Sigmoid colon (tissue), 7 donors: Measurements from ENCODE around the gene GBF1. TPM values are rescaled to one million over a fixed set of nuclear protein-coding genes. Genes with fewer than 3 reads are reported as not detected.

Source experiments
- DNase-seq: peaks from one replicate; pipeline ENCODE4 v3.0.0-alpha.2; 2019
- H3K27ac ChIP-seq, 4 donors: fragments of 200-600 bp; sonication (generic); one replicate each; pipeline ENCODE4 v1.5.1; 2016 to 2019; ENCODE audit warnings: mild to moderate bottlenecking in 1 of 4
- H3K27me3 ChIP-seq, 3 donors: fragments of 200-600 bp; sonication (generic); one replicate each; pipeline ENCODE4 v1.5.1; 2019; ENCODE audit warnings: mild to moderate bottlenecking in 1 of 3
- H3K36me3 ChIP-seq, 4 donors: fragments of 200-600 bp; sonication (generic); one replicate each; pipeline ENCODE4 v1.5.1; 2016 to 2019
- H3K4me1 ChIP-seq, 4 donors: fragments of 200-600 bp; sonication (generic); one replicate each; pipeline ENCODE4 v1.5.1; 2017 to 2019
- H3K4me3 ChIP-seq, 4 donors: fragments of 200-600 bp; sonication (generic); one replicate each; pipeline ENCODE4 v1.5.1; 2017 to 2019; ENCODE audit warnings: mild to moderate bottlenecking in 2 of 4, moderate library complexity in 1 of 4
- H3K9me3 ChIP-seq, 4 donors: fragments of 200-600 bp in 3 of 4; sonication (generic) in 3 of 4; one replicate each; pipeline versions ENCODE4 v1.5.1 to v1.6.1; 2013 to 2019
- EP300 ChIP-seq, 4 donors: sonication (generic); formaldehyde crosslinking; IDR thresholded peaks; one replicate each; pipeline ENCODE4 v1.6.1; 2017; ENCODE audit warnings: antibody characterized with exemption in 4 of 4
- POLR2A ChIP-seq, 2 donors: fragments of 450-650 bp; IDR thresholded peaks; one replicate each; pipeline ENCODE4 v1.6.1; 2016; ENCODE audit warnings: antibody characterized with exemption in 2 of 2, mild to moderate bottlenecking in 2 of 2, moderate library complexity in 2 of 2
- POLR2AphosphoS5 ChIP-seq, 4 donors: sonication (generic); formaldehyde crosslinking; IDR thresholded peaks; one replicate each; pipeline ENCODE4 v1.6.1; 2017; ENCODE audit warnings: antibody characterized with exemption in 4 of 4
- WGBS, 2 donors: extraction: QIAGEN DNeasy Blood & Tissue Kit; methylation state at CpG; one replicate each; pipeline ENCODE4 v1.1.7; 2013; 5-methylcytosine and 5-hydroxymethylcytosine counted together
- intact Hi-C: fragments of 100-400 bp; cut with DNase I; formaldehyde crosslinking; loops from one replicate; pipeline ENCODE4 v1.15.1; 2023
- polyA plus RNA-seq, 3 donors: library from polyadenylated mRNA; stranded (reverse); fragments of 200-250 nt; gene quantifications; one replicate each; pipeline ENCODE4 v1.2.3, GENCODE V29; 2013
- total RNA-seq, 4 donors: library from RNA; depleted of rRNA; stranded (reverse); fragments of >200 nt; gene quantifications; one replicate each; pipeline ENCODE4 v1.1.0, GENCODE V29; 2016
- TF ChIP-seq, protein P1 (sequence below), 4 experiments: fragments of 450-650 bp in 3 of 4; fragments of 200-600 bp in 1 of 4; IDR thresholded peaks; one replicate each; pipeline ENCODE4 v1.5.1; 2016 to 2019; ENCODE audit warnings: antibody characterized with exemption in 4 of 4, mild to moderate bottlenecking in 3 of 4, moderate library complexity in 2 of 4
- donor health status: healthy with polysubstance abuse.
- donor health status: Bipolar disorder and iron deficiency.
- donor health status: healthy.

GBF1 gene
- total and polyA plus RNA-seq, 7 donors: 8.4 to 38.2 (median 18.5) TPM

DNA sequence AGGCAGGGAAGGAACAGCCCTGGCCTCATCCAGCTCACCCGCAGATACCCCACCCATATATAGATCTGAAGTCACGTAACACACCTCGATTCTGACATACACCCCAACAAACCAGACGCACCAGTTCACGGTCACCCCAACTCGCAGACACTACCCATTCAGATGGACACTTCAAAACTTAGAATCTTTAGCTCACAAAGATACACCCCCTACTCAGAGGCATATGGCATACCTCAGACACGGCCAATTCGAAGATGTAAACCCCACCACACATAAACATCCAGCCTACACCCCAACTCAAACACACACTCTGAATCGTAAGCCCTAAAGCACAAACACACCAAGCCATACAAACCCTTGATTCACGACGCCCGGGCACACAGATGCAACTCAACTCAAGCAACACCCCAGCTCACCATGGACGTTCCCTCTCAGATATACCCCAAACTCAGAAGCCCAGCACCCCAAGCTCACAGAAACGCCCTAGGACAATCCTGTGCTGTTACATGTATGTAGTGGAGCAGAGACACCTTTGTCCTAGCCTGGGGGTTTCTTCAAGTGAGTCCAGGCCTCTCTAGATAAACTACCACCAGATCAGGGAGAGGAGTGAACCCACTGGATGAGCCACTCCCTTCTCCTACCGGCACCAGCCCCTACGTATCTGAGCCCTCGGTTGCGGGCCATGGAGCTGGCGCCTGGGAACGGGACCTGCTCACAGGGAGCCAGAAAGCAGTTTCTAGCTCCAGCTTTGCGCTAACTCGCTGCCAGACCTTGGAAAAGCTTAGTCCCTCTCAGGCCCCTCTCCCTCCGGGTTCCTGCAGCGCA lies 164.5 kb downstream of the GBF1 start:
- Histone ChIP-seq H3K27me3 (peaks cover 0 to 30% (median 11%) of the 10 kb centered on the region in 3 donors), H3K4me3 (peak overlapping the region; percentile 36 to 80 (median 78)), H3K4me1 (peaks cover 0 to 47% (median 43%) of the 10 kb centered on the region in 4 donors), H3K9me3 (no peaks in the 10 kb centered on the region), H3K27ac (peak overlapping the region; percentile 84 to 99 (median 98)), H3K36me3 (peaks cover 0 to 1% (median 0%) of the 10 kb centered on the region in 4 donors)
- WGBS, 2 donors: 21 to 33% methylated on average over 24 of the region's 24 CpGs
- TF ChIP-seq, protein P1, sequence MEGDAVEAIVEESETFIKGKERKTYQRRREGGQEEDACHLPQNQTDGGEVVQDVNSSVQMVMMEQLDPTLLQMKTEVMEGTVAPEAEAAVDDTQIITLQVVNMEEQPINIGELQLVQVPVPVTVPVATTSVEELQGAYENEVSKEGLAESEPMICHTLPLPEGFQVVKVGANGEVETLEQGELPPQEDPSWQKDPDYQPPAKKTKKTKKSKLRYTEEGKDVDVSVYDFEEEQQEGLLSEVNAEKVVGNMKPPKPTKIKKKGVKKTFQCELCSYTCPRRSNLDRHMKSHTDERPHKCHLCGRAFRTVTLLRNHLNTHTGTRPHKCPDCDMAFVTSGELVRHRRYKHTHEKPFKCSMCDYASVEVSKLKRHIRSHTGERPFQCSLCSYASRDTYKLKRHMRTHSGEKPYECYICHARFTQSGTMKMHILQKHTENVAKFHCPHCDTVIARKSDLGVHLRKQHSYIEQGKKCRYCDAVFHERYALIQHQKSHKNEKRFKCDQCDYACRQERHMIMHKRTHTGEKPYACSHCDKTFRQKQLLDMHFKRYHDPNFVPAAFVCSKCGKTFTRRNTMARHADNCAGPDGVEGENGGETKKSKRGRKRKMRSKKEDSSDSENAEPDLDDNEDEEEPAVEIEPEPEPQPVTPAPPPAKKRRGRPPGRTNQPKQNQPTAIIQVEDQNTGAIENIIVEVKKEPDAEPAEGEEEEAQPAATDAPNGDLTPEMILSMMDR (IDR thresholded peaks at IDR 0.05): no peak
- no peak for DNase-seq
- intact Hi-C loops: no loop called here

DNA sequence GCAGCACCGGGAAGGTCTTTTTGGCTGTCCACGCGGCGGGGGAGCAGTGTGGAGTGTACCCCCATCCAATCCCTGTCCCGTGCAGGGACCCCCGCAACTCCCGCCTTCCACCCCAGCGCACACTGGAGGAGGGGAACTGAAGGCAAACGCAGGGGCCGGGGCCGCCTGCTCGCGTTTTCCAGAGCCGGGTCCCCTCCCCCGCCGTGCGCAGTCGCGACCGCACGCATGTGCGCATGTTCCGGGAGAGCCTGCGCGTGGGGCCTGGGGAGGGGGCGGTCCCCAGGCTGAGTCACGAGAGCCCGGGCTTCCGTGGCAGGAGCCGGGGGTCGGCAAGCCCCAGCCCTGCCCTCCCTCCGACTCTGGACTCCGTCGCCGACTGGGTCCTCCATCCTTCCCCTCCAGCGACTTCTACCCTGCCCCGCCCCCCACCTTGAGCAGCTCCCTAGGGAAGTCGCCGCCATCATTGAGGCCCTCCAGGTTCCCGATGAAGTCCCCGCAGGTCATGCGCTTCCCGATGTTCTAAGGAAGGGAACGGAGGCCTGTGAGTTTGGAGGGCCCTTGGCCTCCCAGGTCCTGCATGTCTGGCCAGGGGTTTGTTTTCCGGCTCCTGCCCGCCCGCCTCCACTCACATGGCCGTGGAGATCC lies 165.2 kb downstream of the GBF1 start:
- peak overlapping the region; percentile 84 to 99 (median 98) for H3K27ac ChIP-seq
- peak overlapping the region; percentile 36 to 80 (median 78) for H3K4me3 ChIP-seq
- TF ChIP-seq, protein P1 (IDR thresholded peaks at IDR 0.05): no peak
- peak; percentile 83 to 97 (median 92) for TF ChIP-seq POLR2AphosphoS5 (IDR thresholded peaks at IDR 0.05)
- TF ChIP-seq EP300 (IDR thresholded peaks at IDR 0.05): peak in 3 of 4 donors; percentile 22 to 95 (median 78)
- TF ChIP-seq POLR2A (IDR thresholded peaks at IDR 0.05): peak; percentile 54 to 79
- intact Hi-C loops: no loop called here
- H3K9me3 ChIP-seq: no peaks in the 10 kb centered on the region
- H3K4me1 ChIP-seq: peaks cover 0 to 39% (median 36%) of the 10 kb centered on the region in 4 donors
- H3K36me3 ChIP-seq: no peaks in the 10 kb centered on the region
- peaks cover under 1 to 33% (median 17%) of the 10 kb centered on the region in 3 donors for H3K27me3 ChIP-seq
- whole genome bisulfite sequencing, 2 donors: 3 to 9% methylated on average over 48 of the region's 48 CpGs
- peak; percentile 88 for DNase-seq

DNA sequence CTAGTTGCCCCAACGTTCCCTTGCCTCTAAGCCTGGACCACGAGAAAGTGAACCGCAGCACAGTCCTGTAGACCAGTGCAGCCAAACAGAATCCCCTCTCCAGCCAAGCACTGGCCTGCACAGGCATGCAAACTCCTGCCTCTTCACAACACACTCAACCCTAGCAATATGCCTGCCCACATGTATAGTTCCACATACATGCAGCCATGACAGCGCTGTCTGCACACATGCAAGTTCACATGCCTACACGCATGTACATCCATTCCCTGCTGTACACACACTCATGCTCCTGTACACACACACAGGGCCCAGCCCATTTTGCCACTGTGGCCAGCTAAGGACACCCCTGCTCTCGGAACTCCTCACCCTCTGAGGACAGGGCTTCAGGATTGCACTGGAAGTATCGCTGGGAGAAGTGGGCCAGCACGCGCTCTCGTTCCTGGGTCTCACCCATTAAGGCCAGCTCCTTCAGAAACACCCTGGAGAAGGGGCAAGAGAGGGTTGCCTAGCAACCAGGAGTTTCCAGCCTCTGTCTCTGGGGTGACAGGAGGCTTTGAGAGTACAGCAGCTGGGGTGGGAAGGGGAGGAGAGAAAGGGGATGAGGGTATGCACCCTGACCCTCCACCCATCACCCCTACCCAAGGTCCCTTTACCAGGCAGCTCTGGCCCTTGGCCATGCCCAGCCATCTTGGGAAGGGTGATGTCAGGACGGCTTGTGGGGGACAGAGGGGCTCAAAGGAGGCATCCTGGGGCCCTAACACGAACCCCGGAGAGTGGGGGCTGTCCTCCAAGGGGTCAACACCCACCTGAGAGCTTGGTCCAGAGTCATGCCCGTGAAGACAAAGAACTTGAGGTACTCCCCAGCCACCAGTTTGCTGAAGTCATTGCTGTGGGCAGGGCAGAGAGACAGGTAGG lies 166.3 kb downstream of the GBF1 start:
- intact Hi-C loops: no loop called here
- DNase-seq: no peak
- peaks cover 0 to 32% (median 25%) of the 10 kb centered on the region in 4 donors for H3K4me1 ChIP-seq
- no peaks in the 10 kb centered on the region for H3K36me3 ChIP-seq
- peak overlapping the region in 1 of 4 donors; percentile 80 for H3K4me3 ChIP-seq
- peak overlapping the region in 3 of 4 donors; percentile 97 to 99 (median 98) for H3K27ac ChIP-seq
- 81 to 86% methylated on average over 14 of the region's 14 CpGs for WGBS, 2 donors
- TF ChIP-seq EP300 (IDR thresholded peaks at IDR 0.05) (no peak), POLR2AphosphoS5 (IDR thresholded peaks at IDR 0.05) (no peak), POLR2A (IDR thresholded peaks at IDR 0.05) (no peak)
- TF ChIP-seq, protein P1 (IDR thresholded peaks at IDR 0.05): no peak
- no peaks in the 10 kb centered on the region for H3K9me3 ChIP-seq
- H3K27me3 ChIP-seq: peaks cover 10 to 39% (median 17%) of the 10 kb centered on the region in 3 donors

DNA sequence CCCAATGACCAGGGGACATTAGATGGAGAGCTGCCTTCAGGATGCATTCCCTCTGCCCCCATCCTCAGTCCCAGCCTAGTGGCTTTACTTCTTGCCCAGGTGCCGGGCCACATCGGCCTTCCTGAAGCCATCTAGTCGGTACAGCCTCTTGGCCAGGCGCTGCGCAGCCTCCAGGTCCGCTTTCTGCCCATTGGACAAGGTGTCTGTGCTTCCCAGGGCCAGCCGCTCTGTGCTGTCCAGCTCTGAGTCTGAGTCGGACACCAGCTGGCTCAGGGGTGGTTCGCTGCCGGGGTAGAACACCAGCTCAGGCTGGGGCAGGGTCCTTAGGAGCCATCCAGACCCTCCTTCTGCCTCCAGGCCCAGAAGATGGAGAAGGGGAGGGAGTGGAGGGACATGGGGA lies 167.0 kb downstream of the GBF1 start:
- Histone ChIP-seq H3K4me1 (peaks cover 0 to 28% (median 22%) of the 10 kb centered on the region in 4 donors), H3K36me3 (no peaks in the 10 kb centered on the region), H3K9me3 (no peaks in the 10 kb centered on the region), H3K27ac (no peak overlapping the region), H3K4me3 (no peak overlapping the region), H3K27me3 (peaks cover 11 to 46% (median 17%) of the 10 kb centered on the region in 3 donors)
- DNase-seq: no peak
- 88 to 92% methylated on average over 10 of the region's 10 CpGs for WGBS, 2 donors
- no peak for TF ChIP-seq POLR2A (IDR thresholded peaks at IDR 0.05)
- no peak for TF ChIP-seq EP300 (IDR thresholded peaks at IDR 0.05)
- TF ChIP-seq, protein P1 (IDR thresholded peaks at IDR 0.05): no peak
- TF ChIP-seq POLR2AphosphoS5 (IDR thresholded peaks at IDR 0.05): no peak
- intact Hi-C loops: no loop called here
